ENCODE data around the gene PREB.

Gene PREB

DNA sequence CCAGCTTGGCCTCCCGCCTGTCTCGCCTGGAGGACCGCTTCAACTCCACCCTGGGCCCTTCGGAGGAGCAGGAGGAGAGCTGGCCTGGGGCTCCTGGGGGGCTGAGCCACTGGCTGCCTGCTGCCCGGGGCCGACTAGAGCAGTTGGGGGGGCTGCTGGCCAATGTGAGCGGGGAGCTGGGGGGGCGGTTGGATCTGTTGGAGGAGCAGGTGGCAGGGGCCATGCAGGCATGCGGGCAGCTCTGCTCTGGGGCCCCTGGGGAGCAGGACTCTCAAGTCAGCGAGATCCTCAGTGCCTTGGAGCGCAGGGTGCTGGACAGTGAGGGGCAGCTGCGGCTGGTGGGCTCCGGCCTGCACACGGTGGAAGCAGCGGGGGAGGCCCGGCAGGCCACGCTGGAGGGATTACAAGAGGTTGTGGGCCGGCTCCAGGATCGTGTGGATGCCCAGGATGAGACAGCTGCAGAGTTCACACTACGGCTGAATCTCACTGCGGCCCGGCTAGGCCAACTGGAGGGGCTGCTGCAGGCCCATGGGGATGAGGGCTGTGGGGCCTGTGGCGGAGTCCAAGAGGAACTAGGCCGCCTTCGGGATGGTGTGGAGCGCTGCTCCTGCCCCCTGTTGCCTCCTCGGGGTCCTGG is 51.5 kb downstream of the PREB start:
- no peak for DNase-seq (ENCODE audit: low spot score)

DNA sequence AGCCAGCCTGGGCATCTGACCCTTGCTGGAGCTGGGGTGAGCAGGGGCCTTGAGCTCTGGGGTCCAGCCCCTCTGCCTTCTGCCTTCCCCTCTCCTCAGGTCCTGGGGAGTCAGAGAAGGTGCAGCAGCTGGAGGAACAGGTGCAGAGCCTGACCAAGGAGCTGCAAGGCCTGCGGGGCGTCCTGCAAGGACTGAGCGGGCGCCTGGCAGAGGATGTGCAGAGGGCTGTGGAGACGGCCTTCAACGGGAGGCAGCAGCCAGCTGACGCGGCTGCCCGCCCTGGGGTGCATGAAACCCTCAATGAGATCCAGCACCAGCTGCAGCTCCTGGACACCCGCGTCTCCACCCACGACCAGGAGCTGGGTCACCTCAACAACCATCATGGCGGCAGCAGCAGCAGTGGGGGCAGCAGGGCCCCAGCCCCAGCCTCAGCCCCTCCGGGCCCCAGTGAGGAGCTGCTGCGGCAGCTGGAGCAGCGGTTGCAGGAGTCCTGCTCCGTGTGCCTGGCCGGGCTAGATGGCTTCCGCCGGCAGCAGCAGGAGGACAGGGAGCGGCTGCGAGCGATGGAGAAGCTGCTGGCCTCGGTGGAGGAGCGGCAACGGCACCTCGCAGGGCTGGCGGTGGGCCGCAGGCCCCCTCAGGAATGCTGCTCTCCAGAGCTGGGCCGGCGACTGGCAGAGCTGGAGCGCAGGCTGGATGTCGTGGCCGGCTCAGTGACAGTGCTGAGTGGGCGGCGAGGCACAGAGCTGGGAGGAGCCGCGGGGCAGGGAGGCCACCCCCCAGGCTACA is 52.3 kb downstream of the PREB start:
- DNase-seq (ENCODE audit: low spot score): no peak
